OCI-LY1 (cell line): ENCODE results near the gene GOLT1B.

Source experiments
- EZH2 ChIP-seq: fragments of 200-600 bp; sonication (generic), shearing (Covaris generic); IDR thresholded peaks from 2 replicates; pipeline ENCODE4 v1.8.0; 2017; ENCODE audit warnings: borderline replicate concordance, mixed run types, mild to moderate bottlenecking, antibody characterized with exemption, low read length, moderate library complexity, mixed read lengths
- TF ChIP-seq, protein P1 (sequence below): fragments of 200-600 bp; sonication (generic), shearing (Covaris generic); IDR thresholded peaks from 2 replicates; pipeline ENCODE4 v1.5.1; 2017; ENCODE audit warnings: mild to moderate bottlenecking, antibody characterized with exemption, low read length, moderate library complexity, mixed read lengths

DNA sequence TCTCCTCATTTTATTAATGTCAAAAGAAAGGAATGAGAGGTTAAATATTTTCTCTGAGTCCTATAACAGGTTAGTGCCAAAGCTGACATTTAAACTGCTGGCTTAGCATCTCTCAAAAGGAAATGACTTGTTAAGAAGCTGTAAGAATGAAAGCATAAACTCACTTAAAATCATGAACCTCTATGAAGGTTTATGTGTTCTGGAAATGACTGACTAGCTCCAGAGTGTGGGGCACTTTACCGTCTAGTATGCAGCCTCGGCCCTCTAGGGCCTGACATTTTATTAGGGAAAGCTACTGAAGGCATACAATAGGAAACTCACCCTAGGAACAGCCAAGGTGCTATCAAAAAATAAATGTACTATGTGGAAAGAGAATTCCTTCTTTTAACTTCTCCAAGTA is 59.6 kb downstream of the GOLT1B start:
- TF ChIP-seq, protein P1, sequence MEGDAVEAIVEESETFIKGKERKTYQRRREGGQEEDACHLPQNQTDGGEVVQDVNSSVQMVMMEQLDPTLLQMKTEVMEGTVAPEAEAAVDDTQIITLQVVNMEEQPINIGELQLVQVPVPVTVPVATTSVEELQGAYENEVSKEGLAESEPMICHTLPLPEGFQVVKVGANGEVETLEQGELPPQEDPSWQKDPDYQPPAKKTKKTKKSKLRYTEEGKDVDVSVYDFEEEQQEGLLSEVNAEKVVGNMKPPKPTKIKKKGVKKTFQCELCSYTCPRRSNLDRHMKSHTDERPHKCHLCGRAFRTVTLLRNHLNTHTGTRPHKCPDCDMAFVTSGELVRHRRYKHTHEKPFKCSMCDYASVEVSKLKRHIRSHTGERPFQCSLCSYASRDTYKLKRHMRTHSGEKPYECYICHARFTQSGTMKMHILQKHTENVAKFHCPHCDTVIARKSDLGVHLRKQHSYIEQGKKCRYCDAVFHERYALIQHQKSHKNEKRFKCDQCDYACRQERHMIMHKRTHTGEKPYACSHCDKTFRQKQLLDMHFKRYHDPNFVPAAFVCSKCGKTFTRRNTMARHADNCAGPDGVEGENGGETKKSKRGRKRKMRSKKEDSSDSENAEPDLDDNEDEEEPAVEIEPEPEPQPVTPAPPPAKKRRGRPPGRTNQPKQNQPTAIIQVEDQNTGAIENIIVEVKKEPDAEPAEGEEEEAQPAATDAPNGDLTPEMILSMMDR = no peak
- no peak for TF ChIP-seq EZH2
